ENCODE data around the gene ZAP70.

DNA sequence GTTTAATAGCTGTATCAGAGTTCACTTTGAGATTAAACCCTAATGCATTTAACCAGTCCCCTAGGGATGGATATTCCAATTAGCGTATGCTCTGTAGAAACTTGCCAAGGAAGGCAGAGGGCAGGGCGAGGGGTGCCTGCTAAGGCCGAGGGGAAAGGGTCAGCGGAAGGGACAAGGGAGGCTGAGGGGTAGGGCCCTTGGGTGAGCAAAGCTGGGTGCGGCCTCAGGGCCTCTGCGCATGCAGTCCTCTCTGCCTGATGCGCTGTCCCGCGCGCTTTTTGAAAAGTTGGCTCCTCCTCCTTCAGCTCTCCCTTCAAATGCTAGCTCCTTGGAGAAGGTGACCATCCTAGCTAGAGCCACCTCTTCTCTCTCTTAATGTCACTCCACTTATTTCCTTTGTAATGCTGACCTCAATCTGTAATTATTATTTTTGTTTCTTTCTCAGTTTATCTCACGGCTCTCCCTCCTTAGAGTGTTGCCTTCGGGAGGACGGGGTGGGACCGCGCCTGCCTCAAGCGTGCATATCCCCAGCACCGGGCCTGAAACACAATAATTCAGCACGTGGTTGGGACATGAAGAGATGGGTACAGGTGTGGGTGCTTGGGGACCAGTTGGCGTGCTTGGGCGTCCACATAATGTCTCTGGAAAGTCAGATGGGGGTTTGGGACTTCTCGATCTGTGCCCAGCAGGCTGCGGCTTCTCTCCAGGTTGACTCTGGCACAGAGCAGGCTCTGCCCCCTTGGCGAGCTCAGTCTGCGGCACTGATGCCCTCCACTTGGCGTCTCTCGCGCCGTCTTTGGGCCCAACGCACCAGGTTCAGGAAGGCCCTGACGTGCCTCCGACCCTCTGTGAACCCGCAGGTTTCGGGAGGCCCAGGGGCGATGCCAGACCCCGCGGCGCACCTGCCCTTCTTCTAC lies 10.0 kb downstream of the ZAP70 start:
- TF ChIP-seq CTCF (IDR thresholded peaks at IDR 0.05) = no peak
- TF ChIP-seq SIN3A (IDR thresholded peaks at IDR 0.05; ENCODE audit: borderline replicate concordance, insufficient read depth, low read depth, low read length) = no peak
